Activated CD4-positive, alpha-beta T cell treated with anti-CD3 and anti-CD28 coated beads, Interleukin-2, amount 50 U/mL, for 4 hours (primary cell): Measurements from ENCODE around the gene KNL1.
"Not testable (repeated sequence)": the region's sequence is repeated elsewhere in the genome, so short reads cannot be mapped to it uniquely, and the experiment has no call there.

Experiments used
- DNase-seq, 2 experiments: peaks; one replicate each; pipeline ENCODE4 v3.0.0-alpha.2; 2020

The KNL1 gene

DNA sequence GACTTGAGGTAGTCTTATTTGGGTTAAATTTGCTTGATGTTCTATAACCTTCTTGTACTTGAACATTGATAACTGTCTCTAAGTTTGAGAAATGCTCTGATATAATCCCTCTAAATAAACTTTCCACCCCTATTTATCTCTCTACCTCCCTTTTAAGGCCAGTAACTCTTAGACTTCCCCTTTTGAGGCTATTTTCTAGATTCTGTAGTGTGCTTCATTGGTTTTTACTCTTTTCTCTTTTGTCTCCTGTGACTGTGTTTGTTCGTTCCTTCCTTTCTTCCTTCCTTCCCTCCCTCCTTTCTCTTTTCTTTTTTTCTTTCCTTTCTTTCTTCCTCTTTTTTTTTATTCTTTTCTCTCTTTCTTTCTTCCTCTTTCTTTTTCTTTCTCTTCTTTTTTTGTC is 86.9 kb downstream of the KNL1 start:
- DNase-seq: not testable (repeated sequence)

DNA sequence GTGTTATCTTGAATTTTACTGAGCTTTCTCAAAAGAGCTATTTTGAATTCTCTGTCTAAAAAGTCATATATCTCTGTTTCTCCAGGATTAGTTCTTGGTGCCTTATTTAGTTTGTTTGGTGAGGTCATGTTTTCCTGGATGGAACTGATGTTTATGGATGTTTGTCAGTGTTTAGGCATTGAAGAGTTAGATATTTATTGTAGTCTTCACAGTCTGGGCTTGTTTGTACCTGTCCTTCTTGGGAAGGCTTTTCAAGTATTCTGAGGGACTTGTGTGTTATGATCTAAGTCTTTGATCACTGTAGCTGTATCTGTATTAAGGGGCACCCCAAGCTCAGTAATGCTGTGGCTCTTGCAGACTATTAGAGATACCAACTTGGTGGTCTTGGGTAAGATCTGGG is 90.3 kb downstream of the KNL1 start:
- no peak for DNase-seq

DNA sequence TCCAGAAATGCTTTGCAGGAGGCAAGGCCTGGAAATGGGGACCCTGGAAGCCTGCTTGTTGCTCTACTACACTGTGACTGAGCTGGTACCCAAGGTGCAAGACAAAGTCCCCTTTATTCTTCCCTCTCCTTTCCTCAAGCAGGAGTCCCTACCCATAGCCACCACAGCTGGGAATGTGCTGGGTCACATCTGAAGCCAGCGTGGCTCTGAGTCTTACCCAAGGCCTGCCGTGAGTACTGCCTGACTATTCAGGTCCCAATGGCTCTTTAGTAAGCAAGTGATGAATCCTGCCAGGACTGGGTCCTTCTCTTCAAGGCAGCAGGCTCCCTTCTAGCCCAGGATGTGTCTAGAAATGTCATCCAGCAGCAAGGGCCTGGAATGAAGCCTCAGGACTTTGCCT is 91.3 kb downstream of the KNL1 start:
- DNase-seq: no peak

DNA sequence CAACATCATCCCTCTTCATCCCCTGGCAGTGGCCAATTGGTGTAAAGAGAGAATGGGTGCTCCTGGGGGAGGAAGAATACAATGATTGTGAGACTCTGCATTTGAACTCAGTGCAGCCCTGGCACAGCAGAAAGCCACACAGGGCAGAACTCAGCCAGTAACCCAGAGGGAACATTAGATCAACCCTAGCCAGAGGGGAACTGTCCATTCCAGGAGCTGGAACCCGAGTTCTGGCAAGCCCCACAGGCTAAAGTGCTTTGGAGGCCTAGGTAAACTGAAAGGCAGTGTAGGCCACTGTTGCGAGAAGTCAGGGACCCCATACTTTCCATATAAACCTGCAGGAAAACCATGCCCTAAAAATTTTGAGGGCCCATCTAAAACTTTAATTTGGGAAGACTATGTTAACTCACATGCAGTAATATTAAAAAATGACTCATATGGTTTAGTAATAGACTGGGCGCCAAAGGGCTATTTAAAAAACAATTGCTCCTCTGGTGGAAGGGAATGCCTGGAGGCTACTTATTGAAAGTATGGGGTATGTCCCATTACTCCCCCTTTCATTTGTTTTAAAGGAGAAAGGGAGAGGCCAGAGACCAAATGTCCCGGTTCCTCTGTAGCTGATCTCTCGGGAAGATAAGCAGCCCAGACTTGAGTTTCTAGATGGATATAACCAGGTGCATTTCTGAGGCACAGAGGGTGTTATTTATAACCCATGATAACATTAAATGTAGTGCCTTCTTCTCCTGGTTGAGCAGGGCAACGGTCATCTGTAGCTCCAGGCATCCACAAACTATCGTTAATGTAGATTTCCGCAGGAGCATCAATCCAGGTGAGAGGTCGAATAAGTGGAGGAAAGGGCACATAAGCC is 95.1 kb downstream of the KNL1 start:
- DNase-seq: no peak

DNA sequence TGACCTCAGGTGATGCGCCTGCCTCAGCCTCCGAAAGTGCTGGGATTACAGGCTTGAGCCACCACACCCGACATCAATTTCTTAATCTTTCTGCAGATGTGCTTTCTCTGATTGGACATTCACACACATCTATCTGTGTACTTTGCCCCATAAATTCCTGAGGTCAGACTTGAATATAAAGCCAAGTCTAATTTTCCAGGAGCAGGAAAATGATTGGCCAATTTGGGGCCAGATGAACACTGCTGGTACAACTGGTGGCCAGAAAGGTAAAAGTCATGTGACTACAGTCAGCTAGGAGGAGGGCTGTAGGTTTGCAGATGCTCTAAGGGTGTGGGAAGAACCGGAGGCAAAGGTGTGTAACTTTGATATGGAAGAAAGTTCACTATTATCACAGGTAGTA is 97.7 kb downstream of the KNL1 start:
- DNase-seq: no peak

DNA sequence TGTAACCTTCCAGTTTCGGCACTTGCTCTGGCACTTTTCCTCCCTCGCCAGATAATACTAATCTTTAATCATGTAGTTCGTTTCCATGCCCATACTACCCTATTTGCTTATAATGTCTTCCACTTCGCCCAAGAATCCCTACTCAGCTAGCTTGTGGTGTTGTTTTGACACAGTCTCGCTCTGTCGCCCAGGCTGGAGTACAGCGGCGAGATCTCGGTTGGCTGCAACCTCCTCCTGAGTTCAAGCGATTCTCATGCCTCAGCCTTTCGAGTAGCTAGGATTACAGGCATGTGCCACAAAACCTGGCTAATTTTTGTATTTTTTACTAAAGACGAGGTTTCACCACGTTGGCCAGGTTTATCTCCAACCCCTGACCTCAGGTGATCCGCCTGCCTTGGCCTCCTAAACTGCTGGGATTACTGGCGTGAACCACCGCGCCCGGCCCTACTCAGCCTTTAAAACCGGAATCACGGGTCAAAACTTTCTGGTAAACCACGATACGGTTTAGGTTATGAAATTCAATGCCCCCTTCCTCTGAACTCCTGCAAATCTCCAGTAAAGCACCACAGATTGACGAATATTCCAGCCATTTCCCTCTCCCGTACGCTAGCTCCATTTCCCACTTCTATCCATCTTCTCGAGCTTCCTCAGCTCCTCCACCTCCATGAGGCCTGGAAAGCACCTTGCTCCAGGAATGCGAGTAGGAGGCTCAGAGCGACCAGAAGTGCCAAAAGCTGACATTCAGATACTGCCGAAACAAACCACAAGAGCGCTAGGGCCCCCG is 100.0 kb downstream of the KNL1 start:
- no peak for DNase-seq

DNA sequence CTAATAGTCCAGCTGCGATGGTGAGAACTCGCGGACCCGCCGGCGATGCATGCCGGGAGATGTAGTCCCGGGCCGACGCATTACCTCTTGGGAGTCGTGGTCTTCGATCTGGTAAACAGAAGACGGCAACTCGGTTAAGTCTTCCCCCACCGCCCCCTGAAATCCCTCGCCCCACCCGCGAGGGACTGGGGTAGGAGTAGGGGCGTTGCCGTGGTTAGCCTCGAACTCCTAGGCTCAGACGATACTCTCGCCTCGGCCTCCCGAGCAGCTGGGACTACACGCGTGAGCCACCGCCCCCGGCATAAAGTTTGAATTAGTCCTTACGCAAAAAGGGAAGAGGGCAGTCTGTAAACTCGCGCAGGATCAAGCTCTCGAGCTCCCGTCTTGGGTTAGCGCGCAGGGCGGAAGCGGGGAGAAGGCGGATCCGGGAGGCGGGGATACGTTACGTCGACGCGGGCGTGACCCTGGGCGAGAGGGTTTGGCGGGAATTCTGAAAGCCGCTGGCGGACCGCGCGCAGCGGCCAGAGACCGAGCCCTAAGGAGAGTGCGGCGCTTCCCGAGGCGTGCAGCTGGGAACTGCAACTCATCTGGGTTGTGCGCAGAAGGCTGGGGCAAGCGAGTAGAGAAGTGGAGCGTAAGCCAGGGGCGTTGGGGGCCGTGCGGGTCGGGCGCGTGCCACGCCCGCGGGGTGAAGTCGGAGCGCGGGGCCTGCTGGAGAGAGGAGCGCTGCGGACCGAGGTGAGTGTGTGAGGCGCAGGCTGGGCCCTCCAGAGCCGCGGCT is 100.8 kb downstream of the KNL1 start, which contains the start of gene RAD51:
RAD51 (plus strand) TSS at position 487 of the 781 bp plus-strand sequence. CDS start 3,585 bp downstream, outside the sequence.
- DNase-seq: peak; percentile 89 to 91

DNA sequence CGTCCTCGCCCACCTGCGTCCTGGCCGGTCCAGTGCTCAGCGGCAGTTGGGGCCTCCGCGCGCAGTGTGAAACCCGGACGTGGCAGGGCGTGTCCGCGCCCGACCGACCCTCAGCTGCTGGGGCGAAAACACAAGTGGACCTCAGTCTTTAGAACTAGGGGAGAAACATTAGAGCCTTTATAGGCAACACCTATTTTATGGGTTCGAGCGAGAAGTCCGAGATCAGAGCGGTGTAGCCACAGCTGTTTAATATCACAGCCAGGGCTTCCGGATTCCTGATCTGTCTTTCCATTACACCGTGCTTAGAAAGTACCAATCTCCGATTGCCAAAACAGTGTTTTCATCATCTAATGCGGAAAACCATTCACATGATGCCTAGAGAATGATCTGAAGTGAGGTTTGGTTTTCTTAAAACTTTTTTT is 101.4 kb downstream of the KNL1 start:
- DNase-seq: no peak

DNA sequence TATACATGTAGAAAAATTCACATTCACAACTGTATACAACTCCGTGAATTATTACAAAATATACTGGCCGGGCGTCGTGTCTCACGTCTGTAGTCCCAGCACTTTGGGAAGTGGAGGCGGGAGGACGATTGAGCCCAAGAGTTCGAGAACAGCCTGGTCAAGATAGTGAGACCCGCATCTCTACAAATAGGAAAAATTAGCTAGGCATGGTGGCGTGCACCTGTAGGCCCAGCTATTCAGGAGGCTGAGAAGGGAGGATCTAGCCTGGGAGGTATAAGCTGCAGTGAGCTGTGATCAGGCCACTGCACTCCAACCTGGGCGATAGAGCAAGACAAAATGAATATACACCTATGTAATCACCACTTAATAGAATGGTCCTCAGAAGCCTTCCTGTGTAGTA is 102.2 kb downstream of the KNL1 start:
- no peak for DNase-seq

DNA sequence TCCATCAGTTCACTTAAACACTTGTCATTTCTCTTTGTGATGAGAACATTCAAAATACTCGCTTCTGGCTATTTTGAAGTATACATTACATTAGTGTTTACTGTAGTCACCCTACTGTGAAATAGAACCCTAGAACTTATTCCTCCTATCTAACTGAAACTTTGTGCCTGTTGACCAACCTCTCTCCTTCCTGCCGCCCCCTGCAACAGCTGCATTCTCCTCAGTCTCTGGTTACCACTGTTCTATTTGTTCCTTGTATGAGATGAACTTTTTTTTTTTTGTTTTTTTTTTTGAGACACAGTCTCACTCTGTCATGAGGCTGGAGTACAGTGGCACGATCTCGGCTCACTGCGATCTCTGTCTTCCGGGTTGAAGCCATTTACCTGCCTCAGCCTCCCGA is 103.9 kb downstream of the KNL1 start:
- DNase-seq: no peak

DNA sequence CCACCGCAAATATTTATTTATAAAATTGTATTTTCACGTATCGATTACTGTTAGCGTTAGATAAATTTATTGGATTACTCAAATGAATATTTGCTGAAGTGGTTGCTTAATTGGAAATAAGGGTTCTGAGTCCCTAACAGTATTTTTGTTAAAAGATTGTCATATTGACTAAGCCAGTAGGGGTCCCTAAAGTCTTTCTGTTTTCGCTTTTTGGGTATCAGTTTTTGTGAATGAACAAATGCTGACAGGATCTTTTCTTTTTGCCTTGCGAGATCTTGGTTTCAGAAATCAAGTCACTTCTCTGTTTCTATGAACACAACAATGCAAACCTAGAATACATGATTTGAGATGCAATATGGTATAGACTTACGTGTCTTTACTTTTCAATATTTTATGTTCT is 108.0 kb downstream of the KNL1 start:
- DNase-seq: no peak

DNA sequence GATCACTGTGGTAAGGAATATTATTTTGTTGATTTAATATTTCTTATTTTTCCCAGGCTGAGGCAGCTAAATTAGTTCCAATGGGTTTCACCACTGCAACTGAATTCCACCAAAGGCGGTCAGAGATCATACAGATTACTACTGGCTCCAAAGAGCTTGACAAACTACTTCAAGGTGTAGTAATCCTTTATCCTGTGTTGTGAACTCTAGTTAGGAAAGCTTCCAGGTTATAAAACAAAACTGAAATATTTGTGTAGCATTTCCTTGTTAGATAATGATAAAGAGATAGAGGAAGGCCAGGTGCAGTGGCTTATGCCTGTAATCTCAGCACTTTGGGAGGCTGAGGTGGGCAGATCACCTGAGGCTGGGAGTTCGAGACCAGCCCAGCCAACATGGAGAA is 112.1 kb downstream of the KNL1 start:
- no peak for DNase-seq
